Measurements from ENCODE around the gene ARHGAP21.

- TF ChIP-seq POLR2A (IDR thresholded peaks at IDR 0.05) (no peak), CTCF (IDR thresholded peaks at IDR 0.05) (no peak)
These were observed 178.1 kb downstream of the ARHGAP21 start for GRCh38 chr10:24545585-24545984.

All from thyroid gland (tissue), 4 donors.